Epithelial cell of esophagus (primary cell): ENCODE data around the gene PPP1R18.
A peak's percentile ranks its signal among the peaks of the same experiment; 100 is the strongest.

Source experiments
- DNase-seq: peaks from one replicate; pipeline ENCODE4 v3.0.0; 2010; ENCODE audit warnings: low read depth
- H3K4me3 ChIP-seq: 2 replicates; pipeline ENCODE4 v1.5.1; 2011; ENCODE audit warnings: mild to moderate bottlenecking, low read length, control low read depth
- TF ChIP-seq, protein P1 (sequence below): IDR thresholded peaks from 2 replicates; pipeline ENCODE4 v1.5.1; 2011; ENCODE audit warnings: low read depth, mild to moderate bottlenecking, low read length, control low read depth, inconsistent platforms; ENCODE audit not compliant: insufficient read depth; ENCODE audit errors: missing control alignments

The PPP1R18 gene

DNA sequence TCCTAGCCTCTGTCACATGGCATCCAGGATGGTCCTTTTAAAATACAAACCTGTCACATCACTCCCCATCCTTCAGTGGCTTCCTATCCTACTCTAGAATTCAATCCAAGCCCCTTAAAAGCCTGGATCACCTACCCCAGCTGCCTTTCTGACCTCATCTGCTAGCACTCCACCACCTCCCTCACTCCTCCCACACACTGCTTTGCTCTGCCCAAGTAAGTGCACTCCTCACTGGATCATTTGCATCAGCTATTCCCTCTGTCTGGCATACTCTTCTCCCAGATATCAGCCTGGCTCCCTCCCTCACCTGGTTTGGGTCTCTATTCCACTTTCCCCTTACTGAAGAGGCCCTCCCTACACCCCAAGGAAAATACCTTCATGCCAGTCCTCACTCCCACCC is 29.0 kb downstream of the PPP1R18 start:
- DNase-seq: no peak
- TF ChIP-seq, protein P1, sequence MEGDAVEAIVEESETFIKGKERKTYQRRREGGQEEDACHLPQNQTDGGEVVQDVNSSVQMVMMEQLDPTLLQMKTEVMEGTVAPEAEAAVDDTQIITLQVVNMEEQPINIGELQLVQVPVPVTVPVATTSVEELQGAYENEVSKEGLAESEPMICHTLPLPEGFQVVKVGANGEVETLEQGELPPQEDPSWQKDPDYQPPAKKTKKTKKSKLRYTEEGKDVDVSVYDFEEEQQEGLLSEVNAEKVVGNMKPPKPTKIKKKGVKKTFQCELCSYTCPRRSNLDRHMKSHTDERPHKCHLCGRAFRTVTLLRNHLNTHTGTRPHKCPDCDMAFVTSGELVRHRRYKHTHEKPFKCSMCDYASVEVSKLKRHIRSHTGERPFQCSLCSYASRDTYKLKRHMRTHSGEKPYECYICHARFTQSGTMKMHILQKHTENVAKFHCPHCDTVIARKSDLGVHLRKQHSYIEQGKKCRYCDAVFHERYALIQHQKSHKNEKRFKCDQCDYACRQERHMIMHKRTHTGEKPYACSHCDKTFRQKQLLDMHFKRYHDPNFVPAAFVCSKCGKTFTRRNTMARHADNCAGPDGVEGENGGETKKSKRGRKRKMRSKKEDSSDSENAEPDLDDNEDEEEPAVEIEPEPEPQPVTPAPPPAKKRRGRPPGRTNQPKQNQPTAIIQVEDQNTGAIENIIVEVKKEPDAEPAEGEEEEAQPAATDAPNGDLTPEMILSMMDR: no peak
- H3K4me3 ChIP-seq: no peak overlapping the region

DNA sequence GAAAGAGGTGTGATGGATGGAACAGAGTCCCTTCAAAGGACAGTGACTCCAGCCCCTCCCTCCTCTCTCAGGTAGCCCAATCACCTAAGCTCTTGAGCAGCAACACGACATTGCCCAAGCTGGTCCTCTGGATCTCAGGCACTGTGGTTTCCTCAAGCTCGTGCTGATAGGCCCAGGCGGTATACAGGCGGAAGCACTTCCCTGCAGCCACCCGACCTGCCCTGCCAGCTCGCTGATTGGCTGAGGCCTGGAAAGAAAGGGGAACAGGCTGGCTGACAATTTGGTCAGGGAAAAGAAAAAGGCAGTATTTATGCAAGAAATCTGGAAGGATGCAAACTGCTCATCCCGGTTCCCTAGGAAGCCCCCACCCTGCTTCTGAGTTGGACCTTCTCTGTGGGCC is 29.9 kb downstream of the PPP1R18 start:
- TF ChIP-seq, protein P1: no peak
- H3K4me3 ChIP-seq: no peak overlapping the region
- no peak for DNase-seq

DNA sequence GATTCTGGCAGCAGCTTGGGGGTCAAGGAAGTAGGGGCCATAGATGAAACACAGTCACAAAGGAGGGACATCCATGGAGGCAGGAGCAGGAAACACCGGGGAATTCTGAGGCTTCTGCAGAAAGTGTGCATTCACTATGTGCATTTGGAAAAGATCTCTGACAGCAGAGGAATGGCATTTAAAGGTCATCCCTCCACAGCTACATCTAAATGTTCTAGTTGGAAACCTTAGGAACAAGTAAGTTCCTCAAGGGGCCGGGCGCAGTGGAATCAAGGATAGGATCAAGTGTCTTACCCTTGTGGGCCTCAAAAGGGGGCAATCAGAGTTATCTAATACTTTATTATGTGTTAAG is 30.7 kb downstream of the PPP1R18 start:
- TF ChIP-seq, protein P1: no peak
- no peak for DNase-seq
- no peak overlapping the region for H3K4me3 ChIP-seq

DNA sequence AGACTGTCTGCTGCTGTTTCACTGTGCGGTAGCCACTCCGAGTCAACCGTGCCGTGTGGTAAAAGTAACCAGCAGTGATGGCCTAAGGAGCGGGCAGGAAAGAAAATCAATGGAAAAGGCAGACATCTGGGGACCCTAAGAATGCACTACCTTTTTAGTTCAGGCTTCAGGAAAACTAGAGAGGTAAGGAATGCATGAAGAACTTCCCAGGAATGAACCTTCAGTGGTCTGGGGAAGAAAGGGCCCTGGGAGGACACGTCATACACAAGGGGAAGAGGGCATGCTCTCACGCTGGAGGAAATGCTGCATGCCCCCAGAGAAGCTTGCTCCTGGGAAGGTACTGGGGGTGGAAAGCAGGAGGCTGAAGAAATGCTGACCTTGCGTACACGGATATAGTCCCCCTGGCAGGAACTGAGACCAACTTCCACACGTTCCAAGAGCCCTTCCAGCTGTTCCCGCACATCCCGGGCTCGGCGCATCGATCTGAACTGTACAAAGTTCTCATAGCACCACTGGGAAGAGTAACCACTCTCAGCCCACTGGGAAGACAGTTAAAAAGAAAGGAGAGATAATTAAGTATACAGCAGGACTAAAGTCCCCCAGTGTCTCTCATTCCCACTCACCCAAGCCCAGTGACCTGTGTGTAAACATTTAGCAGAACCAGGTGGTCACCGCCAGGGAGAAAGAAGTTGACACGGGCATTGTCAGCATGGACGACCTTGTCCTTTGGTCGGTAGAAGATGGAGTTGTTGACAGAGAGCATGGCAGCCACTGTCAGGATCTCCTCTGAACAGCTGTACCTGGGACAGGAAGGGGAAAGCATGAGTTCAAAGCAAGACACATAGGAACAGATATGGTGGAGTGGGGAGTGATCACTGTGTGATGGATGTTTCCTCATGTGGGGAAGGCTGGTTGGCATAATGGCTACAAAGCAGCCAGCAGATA is 31.4 kb downstream of the PPP1R18 start:
- H3K4me3 ChIP-seq: no peak overlapping the region
- TF ChIP-seq, protein P1: no peak
- DNase-seq: no peak

DNA sequence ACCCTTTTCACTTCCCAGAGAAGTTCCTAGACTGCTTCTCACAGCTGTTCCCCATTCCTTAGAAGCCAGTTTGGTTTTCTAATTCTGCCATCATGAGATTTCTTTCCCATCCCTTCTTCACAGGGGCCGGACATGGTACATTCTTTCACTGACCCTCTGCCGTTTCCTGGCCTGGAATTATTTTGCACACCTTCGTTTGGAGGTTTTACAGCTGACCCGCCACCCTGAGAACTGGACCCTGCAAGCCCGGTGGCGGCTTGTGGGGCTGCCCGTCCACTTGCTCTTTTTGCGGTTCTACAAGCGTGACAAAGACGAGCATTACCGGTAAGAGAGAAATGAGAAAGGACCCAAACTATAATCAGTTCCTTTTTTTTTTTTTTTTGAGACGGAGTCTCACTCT is 35.3 kb downstream of the PPP1R18 start:
- DNase-seq: no peak
- H3K4me3 ChIP-seq: no peak overlapping the region
- TF ChIP-seq, protein P1: no peak

DNA sequence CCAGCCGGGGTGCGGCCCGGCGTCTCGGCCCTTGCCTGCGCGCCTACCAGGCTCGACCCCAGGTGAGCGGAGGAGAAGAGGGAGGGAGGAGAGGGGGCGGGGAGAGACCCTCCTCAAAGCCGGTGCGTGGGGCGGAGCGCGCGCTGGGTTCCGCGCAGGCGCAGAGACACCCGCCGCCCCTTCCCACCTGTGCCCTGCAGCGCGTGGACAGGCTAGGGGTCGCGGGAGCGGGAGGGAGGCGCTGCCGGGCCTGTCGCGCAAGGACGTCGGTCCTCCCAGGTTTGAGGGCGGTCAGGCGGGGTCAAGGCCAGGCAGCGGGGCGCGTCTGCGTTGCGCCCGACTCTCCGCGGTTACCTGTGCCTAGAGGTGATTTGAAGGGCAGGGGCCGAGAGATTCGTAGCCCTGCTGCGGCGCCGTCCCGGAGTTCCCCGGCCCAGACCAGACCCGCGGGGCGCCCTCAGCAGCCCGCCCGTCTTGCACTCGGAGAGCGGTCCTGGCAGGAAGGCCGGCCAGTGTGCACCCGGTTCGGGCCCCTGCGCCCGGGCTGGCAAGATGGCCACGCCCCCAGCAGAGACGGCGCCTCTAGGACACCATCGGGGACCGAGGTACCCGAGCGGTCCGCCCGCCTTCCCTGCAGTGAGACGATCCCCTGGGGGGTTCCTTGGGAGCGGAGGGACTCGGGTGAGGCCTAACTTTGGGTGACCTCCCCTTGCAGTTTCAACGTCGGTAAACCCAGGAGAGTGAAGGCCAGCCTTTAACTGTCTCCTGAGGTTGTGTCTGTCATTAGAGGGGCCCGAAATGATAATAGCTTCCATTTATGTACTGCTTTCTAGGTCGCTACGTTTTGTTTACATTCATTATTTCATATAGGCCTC is 39.0 kb downstream of the PPP1R18 start:
- TF ChIP-seq, protein P1: no peak
- DNase-seq: peak; percentile 57
- H3K4me3 ChIP-seq: peak overlapping the region; percentile 71
